Measurements from ENCODE around the gene TECPR2.

DNA sequence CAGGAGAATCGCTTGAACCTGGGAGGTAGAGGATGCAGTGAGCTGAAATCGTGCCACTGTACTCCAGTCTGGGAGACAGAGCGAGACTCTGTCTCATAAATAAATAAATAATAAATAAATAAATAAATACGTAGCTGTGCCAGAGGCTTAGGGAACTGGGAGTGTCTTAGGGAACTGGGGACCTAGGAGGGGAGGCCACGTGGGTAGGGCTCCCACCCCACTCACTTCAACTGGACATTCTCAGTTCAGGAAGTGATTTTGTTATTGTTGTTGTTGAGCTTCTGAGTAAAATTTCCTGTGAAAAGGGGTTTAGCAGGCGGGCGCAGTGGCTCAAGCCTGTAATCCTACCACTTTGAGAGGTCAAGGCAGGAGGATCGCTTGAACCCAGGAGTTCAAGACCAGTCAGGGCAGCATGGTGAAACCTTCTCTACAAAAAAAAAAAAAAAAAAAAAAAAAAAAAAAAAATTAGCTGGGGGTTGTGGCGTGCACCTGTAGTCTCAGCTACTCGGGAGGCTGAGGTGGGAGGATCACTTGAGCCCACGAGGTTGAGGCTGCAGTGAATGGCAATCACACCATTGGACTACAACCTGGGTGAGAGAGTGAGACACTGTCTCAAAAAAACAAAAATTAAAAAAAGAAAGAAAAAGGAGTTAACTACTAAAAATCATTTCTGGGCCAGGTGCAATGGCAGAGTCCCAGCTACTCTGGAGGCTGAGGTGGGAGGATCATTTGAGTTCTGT lies 165.9 kb downstream of the TECPR2 start:
- TF ChIP-seq, protein P1, sequence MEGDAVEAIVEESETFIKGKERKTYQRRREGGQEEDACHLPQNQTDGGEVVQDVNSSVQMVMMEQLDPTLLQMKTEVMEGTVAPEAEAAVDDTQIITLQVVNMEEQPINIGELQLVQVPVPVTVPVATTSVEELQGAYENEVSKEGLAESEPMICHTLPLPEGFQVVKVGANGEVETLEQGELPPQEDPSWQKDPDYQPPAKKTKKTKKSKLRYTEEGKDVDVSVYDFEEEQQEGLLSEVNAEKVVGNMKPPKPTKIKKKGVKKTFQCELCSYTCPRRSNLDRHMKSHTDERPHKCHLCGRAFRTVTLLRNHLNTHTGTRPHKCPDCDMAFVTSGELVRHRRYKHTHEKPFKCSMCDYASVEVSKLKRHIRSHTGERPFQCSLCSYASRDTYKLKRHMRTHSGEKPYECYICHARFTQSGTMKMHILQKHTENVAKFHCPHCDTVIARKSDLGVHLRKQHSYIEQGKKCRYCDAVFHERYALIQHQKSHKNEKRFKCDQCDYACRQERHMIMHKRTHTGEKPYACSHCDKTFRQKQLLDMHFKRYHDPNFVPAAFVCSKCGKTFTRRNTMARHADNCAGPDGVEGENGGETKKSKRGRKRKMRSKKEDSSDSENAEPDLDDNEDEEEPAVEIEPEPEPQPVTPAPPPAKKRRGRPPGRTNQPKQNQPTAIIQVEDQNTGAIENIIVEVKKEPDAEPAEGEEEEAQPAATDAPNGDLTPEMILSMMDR (IDR thresholded peaks at IDR 0.05), result no peak
- no peak for TF ChIP-seq POLR2A (IDR thresholded peaks at IDR 0.05)

All from body of pancreas (tissue), 4 donors.